Body of pancreas (tissue), 4 donors: Measurements from ENCODE around the gene SBK1. TPM values are rescaled to one million over a fixed set of nuclear protein-coding genes. Genes with fewer than 3 reads are reported as not detected.
"Not testable (repeated sequence)": the region's sequence is repeated elsewhere in the genome, so short reads cannot be mapped to it uniquely, and the experiment has no call there.

Source experiments
- ATAC-seq: fragments of 150-250 bp; one replicate; pipeline ENCODE4 v1.9.1; 2016
- DNase-seq, 4 donors: peaks; one replicate each; pipeline ENCODE4 v3.0.0-alpha.2; 2019
- H3K27ac ChIP-seq, 4 donors: fragments of 200-600 bp; sonication (generic); 1 replicate in 3 of 4; 2 replicates in 1 of 4; pipeline versions ENCODE4 v1.5.1 to v1.6.1; 2016 to 2019; ENCODE audit warnings: mild to moderate bottlenecking in 1 of 4, mixed read lengths in 1 of 4, moderate library complexity in 1 of 4
- H3K27me3 ChIP-seq, 2 donors: fragments of 200-600 bp; sonication (generic); one replicate each; pipeline ENCODE4 v1.6.0; 2016; ENCODE audit warnings: mild to moderate bottlenecking in 1 of 2
- H3K36me3 ChIP-seq, 2 donors: fragments of 200-600 bp; sonication (generic); replicated peaks in 1 of 2; 2 replicates each; pipeline ENCODE4 v1.5.1; 2016; ENCODE audit warnings: low read depth in 2 of 2; ENCODE audit not compliant: insufficient read depth in 1 of 2
- H3K4me1 ChIP-seq: fragments of 200-600 bp; sonication (generic); one replicate; pipeline ENCODE4 v1.6.0; 2016
- H3K4me3 ChIP-seq, 2 donors: fragments of 200-600 bp; sonication (generic); 1 replicate in 1 of 2; 2 replicates in 1 of 2; pipeline ENCODE4 v1.5.1; 2016 to 2019
- H3K9me3 ChIP-seq, 3 donors: fragments of 200-600 bp; sonication (generic); 1 replicate in 2 of 3; 2 replicates in 1 of 3; pipeline ENCODE4 v1.5.1; 2016
- POLR2A ChIP-seq, 3 donors: fragments of 450-650 bp; IDR thresholded peaks; one replicate each; pipeline ENCODE4 v1.6.1; 2016; ENCODE audit warnings: antibody characterized with exemption in 3 of 3, mild to moderate bottlenecking in 2 of 3
- WGBS, 2 donors: methylation state at CpG; one replicate each; pipeline ENCODE4 v1.1.5; 2017; 5-methylcytosine and 5-hydroxymethylcytosine counted together
- intact Hi-C: fragments of 100-400 bp; cut with DNase I; formaldehyde crosslinking; loops from one replicate; pipeline ENCODE4 v1.15.1; 2023
- total RNA-seq, 2 donors: library from RNA; depleted of rRNA; stranded (reverse); fragments of >200 nt; gene quantifications; one replicate each; pipeline ENCODE4 v1.1.0, GENCODE V29; 2016
- TF ChIP-seq, protein P1 (sequence below), 7 experiments: fragments of 450-650 bp in 4 of 7; fragments of 200-600 bp in 3 of 7; sonication (generic) in 3 of 7; IDR thresholded peaks; one replicate each; pipeline ENCODE4 v1.5.1; 2016 to 2019; ENCODE audit warnings: antibody characterized with exemption in 7 of 7

The SBK1 gene
- total RNA-seq: 1 to 10 TPM; 1.3 to 2.6 TPM

DNA sequence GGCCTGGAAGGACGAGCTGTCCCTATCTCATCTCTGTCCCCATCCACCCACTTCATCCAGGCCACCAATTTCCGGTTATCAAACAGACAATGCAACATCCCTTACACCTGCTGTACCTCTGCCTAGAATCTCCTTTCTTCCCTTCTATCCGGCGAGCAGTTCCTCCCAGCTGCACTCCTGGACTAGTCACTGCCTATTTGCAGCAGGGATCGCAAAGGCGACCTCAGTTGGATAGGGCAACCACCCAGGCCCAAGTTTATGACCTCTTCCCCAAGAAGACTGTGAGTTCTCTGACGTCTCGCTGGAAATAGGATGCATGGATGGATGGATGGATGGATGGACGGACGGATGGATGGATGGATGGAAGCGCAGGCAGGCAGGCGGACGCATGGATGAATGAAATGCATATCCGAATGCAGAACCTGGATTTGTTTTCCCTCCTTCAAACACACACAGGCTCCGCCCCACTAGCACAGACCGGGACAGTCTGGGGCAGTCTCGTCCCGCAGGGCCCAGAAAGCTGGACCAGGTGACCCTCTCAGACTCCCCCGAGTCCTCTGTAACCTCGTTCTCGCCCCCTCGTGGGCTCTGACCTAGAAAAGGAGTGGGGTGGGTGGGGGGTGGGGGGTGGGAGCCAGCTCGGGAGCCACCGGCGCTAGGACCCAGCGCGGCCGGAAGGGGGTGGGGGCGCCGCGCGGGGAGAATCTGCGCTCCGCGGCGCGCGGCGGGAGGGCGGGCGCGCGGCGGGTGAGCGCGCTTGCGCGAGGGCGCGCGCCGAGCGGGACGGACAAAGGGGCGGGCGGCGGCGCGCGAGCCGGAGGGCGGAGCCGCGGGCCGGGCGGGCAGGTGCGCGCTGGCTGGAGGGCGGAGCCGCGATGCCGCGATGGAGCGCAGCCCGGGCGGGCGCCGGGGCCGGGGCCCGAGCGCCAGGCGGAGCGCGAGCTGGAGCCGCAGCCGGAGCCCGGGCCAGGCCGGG lies at the start of gene SBK1:
Gene SBK1, plus strand, starts transcription at position 875 of the 976 bp plus-strand sequence. CDS start 24,867 bp downstream, outside the sequence.
- peak; percentile 97 for ATAC-seq
- DNase-seq: peak; percentile 81 to 89 (median 85)
- H3K4me1 ChIP-seq: peaks cover 35% of the 10 kb centered on the region
- WGBS, 2 donors: 3 to 10% methylated on average over 6 to 39 of the region's 88 CpGs
- H3K27me3 ChIP-seq: no peaks in the 10 kb centered on the region
- H3K9me3 ChIP-seq: no peaks in the 10 kb centered on the region
- no peaks in the 10 kb centered on the region for H3K36me3 ChIP-seq
- intact Hi-C loops: no loop called here
- H3K4me3 ChIP-seq: peak within 1 kb of the TSS; percentile 12 to 61
- H3K27ac ChIP-seq: peak within 1 kb of the TSS; percentile 67 to 73 (median 70)
- TF ChIP-seq, protein P1, sequence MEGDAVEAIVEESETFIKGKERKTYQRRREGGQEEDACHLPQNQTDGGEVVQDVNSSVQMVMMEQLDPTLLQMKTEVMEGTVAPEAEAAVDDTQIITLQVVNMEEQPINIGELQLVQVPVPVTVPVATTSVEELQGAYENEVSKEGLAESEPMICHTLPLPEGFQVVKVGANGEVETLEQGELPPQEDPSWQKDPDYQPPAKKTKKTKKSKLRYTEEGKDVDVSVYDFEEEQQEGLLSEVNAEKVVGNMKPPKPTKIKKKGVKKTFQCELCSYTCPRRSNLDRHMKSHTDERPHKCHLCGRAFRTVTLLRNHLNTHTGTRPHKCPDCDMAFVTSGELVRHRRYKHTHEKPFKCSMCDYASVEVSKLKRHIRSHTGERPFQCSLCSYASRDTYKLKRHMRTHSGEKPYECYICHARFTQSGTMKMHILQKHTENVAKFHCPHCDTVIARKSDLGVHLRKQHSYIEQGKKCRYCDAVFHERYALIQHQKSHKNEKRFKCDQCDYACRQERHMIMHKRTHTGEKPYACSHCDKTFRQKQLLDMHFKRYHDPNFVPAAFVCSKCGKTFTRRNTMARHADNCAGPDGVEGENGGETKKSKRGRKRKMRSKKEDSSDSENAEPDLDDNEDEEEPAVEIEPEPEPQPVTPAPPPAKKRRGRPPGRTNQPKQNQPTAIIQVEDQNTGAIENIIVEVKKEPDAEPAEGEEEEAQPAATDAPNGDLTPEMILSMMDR (IDR thresholded peaks at IDR 0.05): no peak
- no peak for TF ChIP-seq POLR2A (IDR thresholded peaks at IDR 0.05)

GRCh38 chr16:28249483-28249882 lies 42.8 kb upstream of the SBK1 start:
- 61% methylated on average over 2 of the region's 2 CpGs; no CpG with 5 or more reads in 1 of the 2 donors for WGBS, 2 donors
- H3K9me3 ChIP-seq, H3K4me1 ChIP-seq, H3K27me3 ChIP-seq, ATAC-seq, H3K4me3 ChIP-seq, DNase-seq, H3K27ac ChIP-seq, H3K36me3 ChIP-seq, intact Hi-C loops: not testable (repeated sequence)

DNA sequence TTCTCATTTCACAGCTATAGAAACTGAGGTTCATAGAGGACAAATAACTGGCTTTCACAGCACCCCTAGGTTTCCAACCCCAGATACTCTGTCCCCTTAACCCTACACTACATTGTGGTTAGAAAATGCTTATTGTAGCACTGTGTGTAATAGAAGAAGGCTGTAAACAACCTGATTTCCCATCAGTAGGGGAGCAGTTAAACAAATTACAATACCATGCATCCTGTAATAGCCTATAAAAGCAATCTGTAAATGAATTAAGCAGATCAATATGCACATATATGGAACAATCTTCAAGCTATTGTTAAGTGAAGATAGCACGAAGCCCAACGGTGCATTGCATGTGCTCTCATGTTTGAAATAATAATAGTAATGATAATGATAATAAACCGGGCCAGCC lies 41.3 kb upstream of the SBK1 start:
- Histone ChIP-seq H3K27me3 (no peaks in the 10 kb centered on the region), H3K9me3 (peaks cover 0 to 5% (median 0%) of the 10 kb centered on the region in 3 donors), H3K4me1 (no peaks in the 10 kb centered on the region), H3K4me3 (no peak overlapping the region), H3K36me3 (no peaks in the 10 kb centered on the region), H3K27ac (no peak overlapping the region)
- DNase-seq (no peak), ATAC-seq (no peak)
- intact Hi-C loops: no loop called here
- no peak for TF ChIP-seq POLR2A (IDR thresholded peaks at IDR 0.05)
- TF ChIP-seq, protein P1 (IDR thresholded peaks at IDR 0.05): no peak
- WGBS, 2 donors: 46 to 56% methylated on average over 3 of the region's 3 CpGs

DNA sequence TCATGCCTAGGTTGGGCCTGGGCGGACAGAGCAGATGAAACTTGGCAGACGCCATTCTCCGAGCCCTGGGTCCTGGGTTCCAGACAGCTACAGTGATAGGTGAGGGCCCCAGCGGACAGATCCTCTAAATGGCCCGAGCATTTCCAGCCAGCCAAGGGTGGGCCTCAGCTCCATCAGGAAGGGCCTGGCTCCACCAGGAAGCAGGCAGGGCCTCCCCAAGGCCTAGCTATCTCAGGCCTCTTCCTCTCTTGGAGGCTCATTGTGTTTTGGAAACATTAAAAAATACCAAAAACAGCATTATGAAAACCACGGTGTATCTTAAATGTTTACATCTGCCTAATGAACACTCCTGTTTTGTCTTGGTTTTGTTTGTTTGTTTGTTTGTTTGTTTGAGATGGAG lies 38.2 kb upstream of the SBK1 start:
- TF ChIP-seq, protein P1 (IDR thresholded peaks at IDR 0.05): no peak
- TF ChIP-seq POLR2A (IDR thresholded peaks at IDR 0.05): no peak
- H3K27me3 ChIP-seq: peaks cover 0 to 8% of the 10 kb centered on the region in 2 donors
- DNase-seq: no peak
- no peaks in the 10 kb centered on the region for H3K36me3 ChIP-seq
- WGBS, 2 donors: 70 to 86% methylated on average over 6 of the region's 6 CpGs
- H3K4me3 ChIP-seq: no peak overlapping the region
- intact Hi-C loops: no loop called here
- no peak overlapping the region for H3K27ac ChIP-seq
- H3K9me3 ChIP-seq: peaks cover 0 to 5% (median 0%) of the 10 kb centered on the region in 3 donors
- no peak for ATAC-seq
- H3K4me1 ChIP-seq: peaks cover 11% of the 10 kb centered on the region

DNA sequence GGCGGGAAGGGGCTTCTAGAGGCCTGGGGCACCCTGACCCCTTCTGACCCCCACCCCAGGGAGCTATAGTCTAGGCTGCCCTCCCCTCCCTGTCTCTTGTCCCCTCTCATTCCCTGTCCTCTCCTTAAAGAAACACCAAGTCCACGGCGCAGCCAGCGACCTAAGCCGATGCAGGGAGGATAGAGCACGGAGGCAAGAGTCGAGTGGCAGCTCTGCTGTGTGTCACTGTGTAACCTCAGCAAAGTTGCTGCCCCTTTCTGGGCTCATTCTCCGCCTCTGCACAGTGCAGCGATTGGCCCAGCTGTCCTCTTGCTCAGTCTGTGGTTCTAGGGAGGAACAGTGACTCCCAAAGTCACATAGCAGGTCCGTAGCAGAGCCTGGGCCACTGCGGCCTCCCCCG lies 36.5 kb upstream of the SBK1 start:
- WGBS, 2 donors: 63 to 88% methylated on average over 8 to 9 of the region's 12 CpGs
- DNase-seq (no peak), ATAC-seq (no peak)
- peaks cover 0 to 5% (median 0%) of the 10 kb centered on the region in 3 donors for H3K9me3 ChIP-seq
- intact Hi-C loops: no loop called here
- H3K4me3 ChIP-seq: no peak overlapping the region
- no peak overlapping the region for H3K27ac ChIP-seq
- TF ChIP-seq POLR2A (IDR thresholded peaks at IDR 0.05): no peak
- TF ChIP-seq, protein P1 (IDR thresholded peaks at IDR 0.05): no peak
- H3K36me3 ChIP-seq: no peaks in the 10 kb centered on the region
- H3K27me3 ChIP-seq: peaks cover 0 to 8% of the 10 kb centered on the region in 2 donors
- H3K4me1 ChIP-seq: peaks cover 12% of the 10 kb centered on the region
